ENCODE data around the gene TMEM115.

DNA sequence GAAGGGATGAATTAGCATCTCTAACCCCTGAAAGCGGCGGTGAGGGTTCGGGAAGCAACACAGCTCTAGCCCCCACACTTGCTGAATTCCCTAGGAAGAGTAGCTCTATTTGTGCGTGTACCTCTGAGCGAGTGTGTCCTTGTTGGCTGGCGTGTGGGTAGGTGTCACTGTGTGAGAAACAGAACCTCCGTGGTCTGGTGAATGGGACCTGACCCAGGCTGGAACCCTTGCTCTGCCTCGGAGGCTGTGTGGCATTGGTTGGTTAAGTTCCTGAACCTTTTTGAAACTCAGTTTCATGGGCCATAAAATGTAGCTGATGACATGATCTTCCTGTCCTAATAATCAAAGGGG is 414 bp upstream of the TMEM115 start:
- TF ChIP-seq, protein P1, sequence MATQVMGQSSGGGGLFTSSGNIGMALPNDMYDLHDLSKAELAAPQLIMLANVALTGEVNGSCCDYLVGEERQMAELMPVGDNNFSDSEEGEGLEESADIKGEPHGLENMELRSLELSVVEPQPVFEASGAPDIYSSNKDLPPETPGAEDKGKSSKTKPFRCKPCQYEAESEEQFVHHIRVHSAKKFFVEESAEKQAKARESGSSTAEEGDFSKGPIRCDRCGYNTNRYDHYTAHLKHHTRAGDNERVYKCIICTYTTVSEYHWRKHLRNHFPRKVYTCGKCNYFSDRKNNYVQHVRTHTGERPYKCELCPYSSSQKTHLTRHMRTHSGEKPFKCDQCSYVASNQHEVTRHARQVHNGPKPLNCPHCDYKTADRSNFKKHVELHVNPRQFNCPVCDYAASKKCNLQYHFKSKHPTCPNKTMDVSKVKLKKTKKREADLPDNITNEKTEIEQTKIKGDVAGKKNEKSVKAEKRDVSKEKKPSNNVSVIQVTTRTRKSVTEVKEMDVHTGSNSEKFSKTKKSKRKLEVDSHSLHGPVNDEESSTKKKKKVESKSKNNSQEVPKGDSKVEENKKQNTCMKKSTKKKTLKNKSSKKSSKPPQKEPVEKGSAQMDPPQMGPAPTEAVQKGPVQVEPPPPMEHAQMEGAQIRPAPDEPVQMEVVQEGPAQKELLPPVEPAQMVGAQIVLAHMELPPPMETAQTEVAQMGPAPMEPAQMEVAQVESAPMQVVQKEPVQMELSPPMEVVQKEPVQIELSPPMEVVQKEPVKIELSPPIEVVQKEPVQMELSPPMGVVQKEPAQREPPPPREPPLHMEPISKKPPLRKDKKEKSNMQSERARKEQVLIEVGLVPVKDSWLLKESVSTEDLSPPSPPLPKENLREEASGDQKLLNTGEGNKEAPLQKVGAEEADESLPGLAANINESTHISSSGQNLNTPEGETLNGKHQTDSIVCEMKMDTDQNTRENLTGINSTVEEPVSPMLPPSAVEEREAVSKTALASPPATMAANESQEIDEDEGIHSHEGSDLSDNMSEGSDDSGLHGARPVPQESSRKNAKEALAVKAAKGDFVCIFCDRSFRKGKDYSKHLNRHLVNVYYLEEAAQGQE (tag by site-specific recombination; IDR thresholded peaks at IDR 0.05): no peak
- no peak for TF ChIP-seq ZNF155 (tag by site-specific recombination; IDR thresholded peaks at IDR 0.05)
- TF ChIP-seq ZNF561 (tag by site-specific recombination; IDR thresholded peaks at IDR 0.05; ENCODE audit: borderline replicate concordance): no peak
- no peak for TF ChIP-seq CTCF (tag by site-specific recombination; IDR thresholded peaks at IDR 0.05)
- no peak for TF ChIP-seq ZNF157 (tag by site-specific recombination; IDR thresholded peaks at IDR 0.05)
- TF ChIP-seq, protein P2, sequence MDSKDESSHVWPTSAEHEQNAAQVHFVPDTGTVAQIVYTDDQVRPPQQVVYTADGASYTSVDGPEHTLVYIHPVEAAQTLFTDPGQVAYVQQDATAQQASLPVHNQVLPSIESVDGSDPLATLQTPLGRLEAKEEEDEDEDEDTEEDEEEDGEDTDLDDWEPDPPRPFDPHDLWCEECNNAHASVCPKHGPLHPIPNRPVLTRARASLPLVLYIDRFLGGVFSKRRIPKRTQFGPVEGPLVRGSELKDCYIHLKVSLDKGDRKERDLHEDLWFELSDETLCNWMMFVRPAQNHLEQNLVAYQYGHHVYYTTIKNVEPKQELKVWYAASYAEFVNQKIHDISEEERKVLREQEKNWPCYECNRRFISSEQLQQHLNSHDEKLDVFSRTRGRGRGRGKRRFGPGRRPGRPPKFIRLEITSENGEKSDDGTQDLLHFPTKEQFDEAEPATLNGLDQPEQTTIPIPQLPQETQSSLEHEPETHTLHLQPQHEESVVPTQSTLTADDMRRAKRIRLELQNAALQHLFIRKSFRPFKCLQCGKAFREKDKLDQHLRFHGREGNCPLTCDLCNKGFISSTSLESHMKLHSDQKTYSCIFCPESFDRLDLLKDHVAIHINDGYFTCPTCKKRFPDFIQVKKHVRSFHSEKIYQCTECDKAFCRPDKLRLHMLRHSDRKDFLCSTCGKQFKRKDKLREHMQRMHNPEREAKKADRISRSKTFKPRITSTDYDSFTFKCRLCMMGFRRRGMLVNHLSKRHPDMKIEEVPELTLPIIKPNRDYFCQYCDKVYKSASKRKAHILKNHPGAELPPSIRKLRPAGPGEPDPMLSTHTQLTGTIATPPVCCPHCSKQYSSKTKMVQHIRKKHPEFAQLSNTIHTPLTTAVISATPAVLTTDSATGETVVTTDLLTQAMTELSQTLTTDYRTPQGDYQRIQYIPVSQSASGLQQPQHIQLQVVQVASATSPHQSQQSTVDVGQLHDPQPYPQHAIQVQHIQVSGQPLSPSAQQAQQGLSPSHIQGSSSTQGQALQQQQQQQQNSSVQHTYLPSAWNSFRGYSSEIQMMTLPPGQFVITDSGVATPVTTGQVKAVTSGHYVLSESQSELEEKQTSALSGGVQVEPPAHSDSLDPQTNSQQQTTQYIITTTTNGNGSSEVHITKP (tag by site-specific recombination; IDR thresholded peaks at IDR 0.05): no peak
- TF ChIP-seq ZNF324 (tag by site-specific recombination; IDR thresholded peaks at IDR 0.05): no peak
- no peak for TF ChIP-seq ZXDB (tag by site-specific recombination; IDR thresholded peaks at IDR 0.05)
- no peak for TF ChIP-seq MYNN (tag by site-specific recombination; IDR thresholded peaks at IDR 0.05; ENCODE audit: borderline replicate concordance)
- TF ChIP-seq, protein P3, sequence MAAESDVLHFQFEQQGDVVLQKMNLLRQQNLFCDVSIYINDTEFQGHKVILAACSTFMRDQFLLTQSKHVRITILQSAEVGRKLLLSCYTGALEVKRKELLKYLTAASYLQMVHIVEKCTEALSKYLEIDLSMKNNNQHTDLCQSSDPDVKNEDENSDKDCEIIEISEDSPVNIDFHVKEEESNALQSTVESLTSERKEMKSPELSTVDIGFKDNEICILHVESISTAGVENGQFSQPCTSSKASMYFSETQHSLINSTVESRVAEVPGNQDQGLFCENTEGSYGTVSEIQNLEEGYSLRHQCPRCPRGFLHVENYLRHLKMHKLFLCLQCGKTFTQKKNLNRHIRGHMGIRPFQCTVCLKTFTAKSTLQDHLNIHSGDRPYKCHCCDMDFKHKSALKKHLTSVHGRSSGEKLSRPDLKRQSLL (tag by site-specific recombination; IDR thresholded peaks at IDR 0.05): no peak
- TF ChIP-seq ATF2 (tag by site-specific recombination; IDR thresholded peaks at IDR 0.05; ENCODE audit: low read depth): no peak
- TF ChIP-seq ZSCAN30 (tag by site-specific recombination; IDR thresholded peaks at IDR 0.05): no peak

Data from HEK293 (cell line).